VCaP (cell line): ENCODE data around the gene DENND5A.
A peak's percentile ranks its signal among the peaks of the same experiment; 100 is the strongest.

Source experiments
- H3K27ac ChIP-seq: fragments of 450-650 bp; 2 replicates; pipeline ENCODE4 v1.5.1; 2017
- CTCF ChIP-seq: fragments of 450-650 bp; conservative IDR thresholded peaks from 2 replicates; pipeline ENCODE4 v1.5.1; 2017; ENCODE audit warnings: mild to moderate bottlenecking, moderate library complexity

Gene DENND5A

GRCh38 chr11:9132203-9132878, 132.8 kb downstream of the DENND5A start:
- TF ChIP-seq CTCF: no peak
- H3K27ac ChIP-seq: no peak overlapping the region

GRCh38 chr11:9130297-9130696, 134.9 kb downstream of the DENND5A start:
- no peak for TF ChIP-seq CTCF
- H3K27ac ChIP-seq: no peak overlapping the region

GRCh38 chr11:9126636-9127035, 138.5 kb downstream of the DENND5A start:
- TF ChIP-seq CTCF: no peak
- H3K27ac ChIP-seq: peak overlapping the region; percentile 69; the same call in 1 of the 2 replicates

GRCh38 chr11:9125185-9125886, 139.8 kb downstream of the DENND5A start:
- TF ChIP-seq CTCF: no peak
- H3K27ac ChIP-seq: peak overlapping the region; percentile 69

GRCh38 chr11:9123595-9124304, 141.4 kb downstream of the DENND5A start:
- TF ChIP-seq CTCF: no peak
- peak overlapping the region; percentile 69; the same call in 1 of the 2 replicates for H3K27ac ChIP-seq

- no peak overlapping the region for H3K27ac ChIP-seq
- TF ChIP-seq CTCF: no peak
These were observed 143.7 kb downstream of the DENND5A start for GRCh38 chr11:9121469-9121796.

- TF ChIP-seq CTCF: no peak
- no peak overlapping the region for H3K27ac ChIP-seq
These were observed 144.3 kb downstream of the DENND5A start for GRCh38 chr11:9120664-9121468.
